Panc1 (cell line): Measurements from ENCODE around the gene CCNB1IP1. TPM values are rescaled to one million over a fixed set of nuclear protein-coding genes. Genes with fewer than 3 reads are reported as not detected.

ENCODE experiments used
- ATAC-seq: fragments of 200-7000 bp; cut with Tn5 transposase; 2 replicates; pipeline ENCODE4 v1.9.1; 2020; ENCODE audit warnings: mild to moderate bottlenecking, moderate library complexity
- BruUV-seq: library from RNA; stranded (reverse); fragments of 400-500 nt; replicated peaks from 2 replicates; lab custom pipeline; 2021; lab: Mats Ljungman, UMichigan
- CTCF ChIA-PET: fragments of 300-600 bp; sonication (Branson Sonifier 250); formaldehyde crosslinking; loops from one replicate; lab custom pipeline; 2022; ENCODE audit warnings: antibody characterized with exemption; lab: Charles Lee
- POLR2A ChIA-PET: fragments of 300-600 bp; sonication (Branson Sonifier 250); formaldehyde crosslinking; loops from one replicate; lab custom pipeline; 2022; ENCODE audit warnings: antibody characterized with exemption; lab: Charles Lee
- DNase-seq: peaks from one replicate; pipeline ENCODE4 v3.0.0-alpha.2; 2010; ENCODE audit warnings: low read depth, low spot score
- H3K27ac ChIP-seq: 2 replicates; pipeline ENCODE4 v1.5.1; 2011; ENCODE audit warnings: mild to moderate bottlenecking, low read length, inconsistent platforms
- H3K27me3 ChIP-seq: fragments of 200-500 bp; sonication (Bioruptor generic); 2 replicates; pipeline ENCODE4 v1.6.0; 2014; ENCODE audit warnings: low read length, inconsistent platforms; ENCODE audit not compliant: control insufficient read depth, insufficient read depth
- H3K36me3 ChIP-seq: fragments of 200-500 bp; sonication (Bioruptor generic); 2 replicates; pipeline ENCODE4 v1.5.1; 2014; ENCODE audit warnings: inconsistent platforms, mild to moderate bottlenecking, low read length, moderate library complexity; ENCODE audit not compliant: control insufficient read depth, insufficient read depth
- H3K4me1 ChIP-seq: 2 replicates; pipeline ENCODE4 v1.5.1; 2011; ENCODE audit warnings: inconsistent platforms, mild to moderate bottlenecking, low read length, moderate library complexity; ENCODE audit not compliant: control insufficient read depth, insufficient read depth
- H3K4me3 ChIP-seq, 2 experiments: 2 replicates each; pipeline ENCODE4 v1.5.1; 2011 to 2012; ENCODE audit warnings: low read depth in 2 of 2, low read length in 2 of 2, mild to moderate bottlenecking in 2 of 2, inconsistent platforms in 1 of 2, moderate library complexity in 1 of 2
- H3K9me3 ChIP-seq: fragments of 200-500 bp; sonication (Bioruptor generic); 2 replicates; pipeline ENCODE4 v1.5.1; 2014; ENCODE audit warnings: low read depth, mild to moderate bottlenecking, inconsistent platforms, low read length, moderate library complexity; ENCODE audit not compliant: control insufficient read depth, insufficient read depth
- CTCF ChIP-seq: fragments of 450-650 bp; IDR thresholded peaks from 2 replicates; pipeline ENCODE4 v1.5.1; 2017; ENCODE audit warnings: mild to moderate bottlenecking
- POLR2AphosphoS5 ChIP-seq: IDR thresholded peaks from 2 replicates; pipeline ENCODE4 v1.6.1; 2012; ENCODE audit warnings: mild to moderate bottlenecking, low read depth, low read length, moderate library complexity
- REST ChIP-seq, 2 experiments: IDR thresholded peaks; 2 replicates each; pipeline ENCODE4 v1.6.1; 2011 to 2012; ENCODE audit warnings: low read depth in 2 of 2, control low read depth in 1 of 2, low read length in 1 of 2, mild to moderate bottlenecking in 1 of 2, moderate library complexity in 1 of 2; ENCODE audit not compliant: insufficient read depth in 1 of 2
- SIN3A ChIP-seq: IDR thresholded peaks from 2 replicates; pipeline ENCODE4 v1.6.1; 2012; ENCODE audit warnings: low read depth, mild to moderate bottlenecking, low read length, moderate library complexity, borderline replicate concordance; ENCODE audit not compliant: insufficient read depth
- TCF7L2 ChIP-seq: IDR thresholded peaks from 2 replicates; pipeline ENCODE4 v1.6.1; 2011; ENCODE audit warnings: mild to moderate bottlenecking, low read depth, low read length, inconsistent platforms
- in situ Hi-C: cut with HindIII; loops from 2 replicates; pipeline ENCODE4 v1.10.0; 2016; ENCODE audit warnings: low sequenced_read_pairs, low pct_unique_long_range_greater_than_20kb
- intact Hi-C: fragments of 100-400 bp; cut with micrococcal nuclease; formaldehyde crosslinking; loops from one replicate; pipeline ENCODE4 v1.10.0; 2022; ENCODE audit not compliant: unreplicated experiment
- total RNA-seq: library from RNA; stranded (reverse); gene quantifications from one replicate; pipeline ENCODE4 v1.2.1, GENCODE V29; 2021; ENCODE audit not compliant: unreplicated experiment

Gene CCNB1IP1
- total RNA-seq, 1 experiment from 2014 or later: 20.3 TPM

DNA sequence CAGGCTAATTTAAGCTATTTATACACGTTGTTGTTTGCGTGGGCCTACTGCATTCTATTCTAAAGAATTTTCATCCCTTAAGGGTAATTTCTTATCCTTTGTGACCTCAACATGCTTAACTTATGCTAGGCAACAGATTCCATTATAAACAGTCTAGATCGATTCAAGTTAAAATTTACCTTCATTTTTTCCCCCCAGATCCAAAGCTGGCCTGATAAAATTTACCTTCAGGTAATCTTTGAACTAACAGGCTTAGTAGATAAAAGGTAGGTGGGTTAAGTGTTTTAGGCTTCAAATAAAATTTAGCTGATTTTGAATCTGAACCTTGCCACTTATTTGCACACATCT, 389 bp upstream of the CCNB1IP1 start:
- H3K4me3 ChIP-seq: peak overlapping the region; percentile 77 to 85; a peak in 3 of 4 replicates
- POLR2A ChIA-PET: interaction anchor here (2.3 kb wide), 1 partner anchor 10 kb away, joined by 17 read pairs; the partner anchor contains the start of gene PARP2
- no peak for TF ChIP-seq REST (IDR thresholded peaks at IDR 0.05; ENCODE audit: insufficient read depth in 1 of 2, low read depth in 2 of 2, low read length in 1 of 2)
- H3K27me3 ChIP-seq: no peaks in the 10 kb centered on the region
- H3K9me3 ChIP-seq: no peaks in the 10 kb centered on the region
- ATAC-seq: peak; percentile 23
- in situ Hi-C loops (no loop called here), intact Hi-C loops (no loop called here)
- CTCF ChIA-PET: interaction anchor here (1.4 kb wide), 1 partner anchor 357 kb away, joined by 3 read pairs; no protein-coding TSS in a partner anchor
- no TSS peak for BruUV-seq
- peaks cover 6% of the 10 kb centered on the region for H3K4me1 ChIP-seq
- H3K27ac ChIP-seq: peak overlapping the region; percentile 63; the same call in 1 of the 2 replicates
- no peak for DNase-seq
- peaks cover 6% of the 10 kb centered on the region; the same call in 1 of the 2 replicates for H3K36me3 ChIP-seq

DNA sequence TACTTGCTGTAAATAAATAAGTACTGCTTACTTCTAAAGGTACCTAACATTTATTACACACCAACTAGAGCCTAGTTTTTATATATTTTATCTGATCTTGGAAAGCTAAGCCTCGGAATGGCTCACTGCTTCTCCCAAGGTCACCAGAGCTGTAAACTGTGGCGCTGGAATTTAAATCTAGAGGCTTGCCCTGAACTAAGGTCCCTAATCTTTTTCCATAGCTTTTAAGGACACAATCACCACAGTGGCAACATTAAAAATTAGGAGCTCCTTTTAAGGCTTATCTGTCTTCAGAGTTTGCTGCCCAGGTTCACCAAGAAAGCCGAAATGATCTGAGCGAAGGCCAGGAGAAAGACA, 670 bp downstream of the CCNB1IP1 start:
- TF ChIP-seq POLR2AphosphoS5 (no peak), TCF7L2 (no peak), CTCF (no peak), SIN3A (no peak), REST (IDR thresholded peaks at IDR 0.05; ENCODE audit: insufficient read depth in 1 of 2, low read depth in 2 of 2, low read length in 1 of 2) (no peak)
- H3K4me3 ChIP-seq: peak overlapping the region; percentile 77 to 85
- ChIA-PET POLR2A (interaction anchor here (0.7 to 2.3 kb wide), 2 partner anchors 11 to 16 kb away, joined by 3 to 17 read pairs; partner anchors contain the start of gene PARP2), CTCF (interaction anchor here (0.6 to 1.4 kb wide), 2 partner anchors 359 to 735 kb away, joined by 3 to 4 read pairs; no protein-coding TSS in a partner anchor)
- H3K9me3 ChIP-seq: no peaks in the 10 kb centered on the region
- peaks cover 6% of the 10 kb centered on the region for H3K4me1 ChIP-seq
- no peaks in the 10 kb centered on the region for H3K27me3 ChIP-seq
- no peak for ATAC-seq
- intact Hi-C loops: no loop called here
- DNase-seq: no peak
- in situ Hi-C loops: no loop called here
- peaks cover 10% of the 10 kb centered on the region for H3K36me3 ChIP-seq
- peak overlapping the region; percentile 89 for H3K27ac ChIP-seq
- BruUV-seq: no TSS peak
